HepG2 (cell line): ENCODE results near the gene MAPK9. TPM values are rescaled to one million over a fixed set of nuclear protein-coding genes. Genes with fewer than 3 reads are reported as not detected.

Experiments used
- ATAC-seq: fragments of 200-7000 bp; cut with Tn5 transposase; 3 replicates; pipeline ENCODE4 v1.9.1; 2020; ENCODE audit warnings: mild to moderate bottlenecking, moderate library complexity
- BruUV-seq: library from RNA; stranded (reverse); fragments of 400-500 nt; replicated peaks from 2 replicates; lab custom pipeline; 2021; lab: Mats Ljungman, UMichigan
- CTCF ChIA-PET: fragments of 300-600 bp; formaldehyde crosslinking; extraction: SDS; loops from one replicate; lab custom pipeline; 2021; ENCODE audit warnings: low total read pairs, inconsistent platforms, low intra/inter-chr PET ratio; lab: Yijun Ruan, JAX
- POLR2A ChIA-PET: fragments of 350-600 bp; sonication (Branson Sonifier 250); formaldehyde crosslinking; loops from one replicate; lab custom pipeline; 2020; ENCODE audit warnings: antibody characterized with exemption, inconsistent platforms; lab: Yijun Ruan, JAX
- DNase-seq: peaks from one replicate; pipeline ENCODE4 v3.0.0-alpha.2; 2015; ENCODE audit warnings: low spot score
- FAIRE-seq: peaks from 3 replicates; lab custom pipeline; 2011; peaks lifted over from hg19 to GRCh38; lab: Jason Lieb, UNC
- H2AFZ ChIP-seq: one replicate; pipeline ENCODE4 v1.6.1; 2011; ENCODE audit warnings: low read length, inconsistent platforms
- H3K27ac ChIP-seq: fragments of 300-600 bp; 3 replicates; pipeline ENCODE4 v1.8.0; 2011; ENCODE audit warnings: mixed run types, mild to moderate bottlenecking, mixed read lengths, low read length, inconsistent platforms; ENCODE audit not compliant: insufficient read depth; ENCODE audit errors: extremely low read length
- H3K27me3 ChIP-seq, 2 experiments: fragments of 200-600 bp in 1 of 2; 2 replicates in 1 of 2; 3 replicates in 1 of 2; pipeline versions ENCODE4 v1.6.0 to v1.8.0; 2011; ENCODE audit warnings: low read length in 2 of 2, mild to moderate bottlenecking in 2 of 2, moderate library complexity in 2 of 2, inconsistent platforms in 1 of 2; ENCODE audit not compliant: insufficient read depth in 2 of 2, control insufficient read depth in 1 of 2
- H3K36me3 ChIP-seq, 2 experiments: fragments of 200-600 bp in 1 of 2; replicated peaks in 1 of 2; 2 replicates in 1 of 2; 3 replicates in 1 of 2; pipeline versions ENCODE4 v1.5.1 to v1.8.0; 2011; ENCODE audit warnings: low read length in 2 of 2, inconsistent platforms in 1 of 2; ENCODE audit not compliant: insufficient read depth in 2 of 2, control insufficient read depth in 1 of 2
- H3K4me1 ChIP-seq: 2 replicates; pipeline ENCODE4 v1.5.1; 2012; ENCODE audit warnings: low read length, inconsistent platforms; ENCODE audit not compliant: insufficient read depth
- H3K4me2 ChIP-seq: 2 replicates; pipeline ENCODE4 v1.6.0; 2011; ENCODE audit warnings: low read depth, low read length, inconsistent platforms
- H3K4me3 ChIP-seq, 3 experiments: fragments of 200-600 bp in 1 of 3; sonication (generic), shearing (Covaris generic) in 1 of 3; replicated peaks in 1 of 3; 2 replicates each; pipeline ENCODE4 v1.5.1; 2011 to 2016; ENCODE audit warnings: low read length in 3 of 3, inconsistent platforms in 2 of 3, low read depth in 2 of 3, mild to moderate bottlenecking in 2 of 3, control low read depth in 1 of 3, mixed read lengths in 1 of 3; ENCODE audit not compliant: insufficient read depth in 1 of 3
- H3K79me2 ChIP-seq: one replicate; pipeline ENCODE4 v1.6.1; 2011; ENCODE audit warnings: low read length, inconsistent platforms; ENCODE audit not compliant: insufficient read depth
- H3K9ac ChIP-seq: 2 replicates; pipeline ENCODE4 v1.6.0; 2011; ENCODE audit warnings: mild to moderate bottlenecking, low read depth, low read length, inconsistent platforms; ENCODE audit not compliant: insufficient read depth
- H3K9me3 ChIP-seq: 2 replicates; pipeline ENCODE4 v1.5.1; 2012; ENCODE audit warnings: mild to moderate bottlenecking, low read length
- H4K20me1 ChIP-seq: 2 replicates; pipeline ENCODE4 v1.6.0; 2011; ENCODE audit warnings: inconsistent platforms, mild to moderate bottlenecking, low read length, moderate library complexity; ENCODE audit not compliant: insufficient read depth
- AGO1 ChIP-seq: fragments of 200-400 bp; formaldehyde crosslinking; IDR thresholded peaks from 2 replicates; pipeline ENCODE4 v1.6.1; 2017; ENCODE audit warnings: mild to moderate bottlenecking, low read depth, low read length, moderate library complexity; ENCODE audit not compliant: poor library complexity, severe bottlenecking
- HIVEP1 ChIP-seq: sonication (generic); formaldehyde crosslinking; IDR thresholded peaks from 2 replicates; pipeline ENCODE4 v1.4.0; 2020; ENCODE audit warnings: mild to moderate bottlenecking, missing genetic modification reagents
- SMC3 ChIP-seq: IDR thresholded peaks from 2 replicates; pipeline ENCODE4 v1.6.1; 2011; ENCODE audit warnings: low read length, improper control_type of control experiment
- ZNF703 ChIP-seq: sonication (generic); formaldehyde crosslinking; IDR thresholded peaks from 2 replicates; pipeline ENCODE4 v1.5.1; 2020; ENCODE audit warnings: missing genetic modification reagents, mild to moderate bottlenecking, moderate library complexity, borderline replicate concordance
- ZNF841 ChIP-seq: sonication (generic); formaldehyde crosslinking; IDR thresholded peaks from 2 replicates; pipeline ENCODE4 v1.8.1; 2023; ENCODE audit warnings: missing genetic modification reagents, borderline replicate concordance
- WGBS: methylation state at CpG from one replicate; pipeline ENCODE4 v1.1.6; 2017; ENCODE audit warnings: low lambda C conversion rate; 5-methylcytosine and 5-hydroxymethylcytosine counted together
- in situ Hi-C: cut with HindIII; loops from 2 replicates; pipeline ENCODE4 v1.10.0; 2017; ENCODE audit warnings: low pct_unique_long_range_greater_than_20kb; ENCODE audit not compliant: extremely low pct_ligation_motif_present
- intact Hi-C: fragments of 100-400 bp; cut with micrococcal nuclease; formaldehyde crosslinking; loops from one replicate; pipeline ENCODE4 v1.10.0; 2022; ENCODE audit not compliant: unreplicated experiment
- polyA plus RNA-seq, 8 experiments: library from polyadenylated mRNA; depleted of rRNA in 3 of 8; stranded (reverse) in 7 of 8; unstranded in 1 of 8; fragments of >200 nt; fragmentation: Illumina TruSeq in 4 of 8; extraction: Trizol in 4 of 8; gene quantifications; 2 replicates each; pipeline versions ENCODE4 v1.2.1 to v1.2.3, GENCODE V29; 2011 to 2016; ENCODE audit warnings: low read depth in 4 of 8, missing spikeins in 1 of 8, mixed read lengths in 1 of 8; ENCODE audit not compliant: insufficient read depth in 1 of 8
- total RNA-seq, 5 experiments: library from RNA; depleted of rRNA; stranded (reverse); fragments of >200 nt; fragmentation: Illumina TruSeq; extraction: Trizol; gene quantifications; 2 replicates each; pipeline ENCODE4 v1.2.3, GENCODE V29; 2016; ENCODE audit warnings: low read depth in 1 of 5
- TF ChIP-seq, protein P1 (sequence below): sonication (generic); formaldehyde crosslinking; IDR thresholded peaks from 2 replicates; pipeline ENCODE4 v1.4.0; 2020; ENCODE audit warnings: mild to moderate bottlenecking, missing genetic modification reagents
- TF ChIP-seq, protein P2 (sequence below): sonication (generic); formaldehyde crosslinking; IDR thresholded peaks from 2 replicates; pipeline ENCODE4 v1.8.1; 2023; ENCODE audit warnings: mild to moderate bottlenecking, missing genetic modification reagents

Gene MAPK9
- total and polyA plus RNA-seq, 2 of the 13 experiments (the other 11 are each of a cell fraction or from before 2014, with no cell fraction given) = 30.1 to 56.1 TPM

DNA sequence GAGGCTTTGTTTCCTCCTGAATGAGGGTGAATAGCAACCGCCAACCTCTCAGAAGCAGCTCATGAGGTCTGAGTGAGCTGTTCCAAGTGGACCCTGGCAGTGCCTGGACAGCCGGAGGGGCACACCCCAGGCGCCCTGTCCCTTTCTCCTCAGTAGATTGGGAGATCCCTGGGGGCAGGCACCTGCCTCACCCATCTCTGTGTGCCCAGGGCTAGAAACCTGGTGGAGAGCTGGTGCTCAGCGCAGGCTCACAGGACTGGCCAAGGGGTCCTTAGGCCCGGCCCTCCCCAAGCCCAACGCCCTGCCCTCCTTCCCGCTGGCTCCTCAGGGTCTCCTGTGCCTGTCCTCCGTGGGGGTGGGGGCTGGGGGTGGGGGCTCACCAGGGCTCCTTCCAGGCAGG lies 14.9 kb upstream of the MAPK9 start (continued):
- TF ChIP-seq SMC3 = no peak
- no peak for TF ChIP-seq HIVEP1 (CRISPR knock-in tag)
- TF ChIP-seq, protein P1, sequence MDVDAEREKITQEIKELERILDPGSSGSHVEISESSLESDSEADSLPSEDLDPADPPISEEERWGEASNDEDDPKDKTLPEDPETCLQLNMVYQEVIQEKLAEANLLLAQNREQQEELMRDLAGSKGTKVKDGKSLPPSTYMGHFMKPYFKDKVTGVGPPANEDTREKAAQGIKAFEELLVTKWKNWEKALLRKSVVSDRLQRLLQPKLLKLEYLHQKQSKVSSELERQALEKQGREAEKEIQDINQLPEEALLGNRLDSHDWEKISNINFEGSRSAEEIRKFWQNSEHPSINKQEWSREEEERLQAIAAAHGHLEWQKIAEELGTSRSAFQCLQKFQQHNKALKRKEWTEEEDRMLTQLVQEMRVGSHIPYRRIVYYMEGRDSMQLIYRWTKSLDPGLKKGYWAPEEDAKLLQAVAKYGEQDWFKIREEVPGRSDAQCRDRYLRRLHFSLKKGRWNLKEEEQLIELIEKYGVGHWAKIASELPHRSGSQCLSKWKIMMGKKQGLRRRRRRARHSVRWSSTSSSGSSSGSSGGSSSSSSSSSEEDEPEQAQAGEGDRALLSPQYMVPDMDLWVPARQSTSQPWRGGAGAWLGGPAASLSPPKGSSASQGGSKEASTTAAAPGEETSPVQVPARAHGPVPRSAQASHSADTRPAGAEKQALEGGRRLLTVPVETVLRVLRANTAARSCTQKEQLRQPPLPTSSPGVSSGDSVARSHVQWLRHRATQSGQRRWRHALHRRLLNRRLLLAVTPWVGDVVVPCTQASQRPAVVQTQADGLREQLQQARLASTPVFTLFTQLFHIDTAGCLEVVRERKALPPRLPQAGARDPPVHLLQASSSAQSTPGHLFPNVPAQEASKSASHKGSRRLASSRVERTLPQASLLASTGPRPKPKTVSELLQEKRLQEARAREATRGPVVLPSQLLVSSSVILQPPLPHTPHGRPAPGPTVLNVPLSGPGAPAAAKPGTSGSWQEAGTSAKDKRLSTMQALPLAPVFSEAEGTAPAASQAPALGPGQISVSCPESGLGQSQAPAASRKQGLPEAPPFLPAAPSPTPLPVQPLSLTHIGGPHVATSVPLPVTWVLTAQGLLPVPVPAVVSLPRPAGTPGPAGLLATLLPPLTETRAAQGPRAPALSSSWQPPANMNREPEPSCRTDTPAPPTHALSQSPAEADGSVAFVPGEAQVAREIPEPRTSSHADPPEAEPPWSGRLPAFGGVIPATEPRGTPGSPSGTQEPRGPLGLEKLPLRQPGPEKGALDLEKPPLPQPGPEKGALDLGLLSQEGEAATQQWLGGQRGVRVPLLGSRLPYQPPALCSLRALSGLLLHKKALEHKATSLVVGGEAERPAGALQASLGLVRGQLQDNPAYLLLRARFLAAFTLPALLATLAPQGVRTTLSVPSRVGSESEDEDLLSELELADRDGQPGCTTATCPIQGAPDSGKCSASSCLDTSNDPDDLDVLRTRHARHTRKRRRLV = no peak

DNA sequence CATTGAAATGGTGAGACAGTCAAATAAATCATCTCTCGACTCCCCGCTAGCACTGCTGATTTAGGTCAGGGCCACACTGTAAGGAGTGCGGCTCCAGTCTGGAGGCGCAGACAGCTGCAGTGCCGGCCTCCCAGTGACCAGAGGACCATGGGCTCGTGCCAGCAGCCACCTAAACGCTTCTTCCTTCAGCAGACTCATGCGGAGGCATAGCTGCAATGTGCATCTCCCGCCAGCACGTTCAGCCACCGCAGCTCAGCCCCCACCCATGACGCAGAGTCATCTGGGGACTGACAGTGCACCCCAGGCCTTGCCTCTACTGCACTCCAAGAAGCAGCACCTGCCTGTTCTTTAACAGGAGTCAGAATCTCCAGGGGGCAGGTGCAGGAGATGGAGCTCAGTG lies 13.6 kb upstream of the MAPK9 start:
- no peak for FAIRE-seq
- BruUV-seq = no TSS peak
- Histone ChIP-seq H3K4me1 (peaks cover 48% of the 10 kb centered on the region), H3K79me2 (no peaks in the 10 kb centered on the region), H3K27me3 (peaks cover 0 to 2% of the 10 kb centered on the region in 2 experiments; a peak in 2 of 5 replicates), H3K9me3 (no peaks in the 10 kb centered on the region), H3K27ac (no peak overlapping the region), H4K20me1 (no peaks in the 10 kb centered on the region), H3K9ac (no peak overlapping the region), H3K4me2 (no peak overlapping the region), H3K36me3 (no peaks in the 10 kb centered on the region), H2AFZ (no peak overlapping the region), H3K4me3 (no peak overlapping the region)
- in situ Hi-C loops (no loop called here), intact Hi-C loops (loop anchor here (10.0 kb wide), 1 partner anchor 579 kb away; no protein-coding TSS in a partner anchor)
- ChIA-PET CTCF (no interaction called here), POLR2A (no interaction called here)
- 62% methylated on average over 8 of the region's 12 CpGs for WGBS
- ATAC-seq = no peak
- no peak for DNase-seq
- no peak for TF ChIP-seq ZNF841 (CRISPR knock-in tag)
- no peak for TF ChIP-seq AGO1
- TF ChIP-seq, protein P2, sequence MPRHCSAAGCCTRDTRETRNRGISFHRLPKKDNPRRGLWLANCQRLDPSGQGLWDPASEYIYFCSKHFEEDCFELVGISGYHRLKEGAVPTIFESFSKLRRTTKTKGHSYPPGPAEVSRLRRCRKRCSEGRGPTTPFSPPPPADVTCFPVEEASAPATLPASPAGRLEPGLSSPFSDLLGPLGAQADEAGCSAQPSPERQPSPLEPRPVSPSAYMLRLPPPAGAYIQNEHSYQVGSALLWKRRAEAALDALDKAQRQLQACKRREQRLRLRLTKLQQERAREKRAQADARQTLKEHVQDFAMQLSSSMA (CRISPR knock-in tag) = no peak
- TF ChIP-seq ZNF703 (CRISPR knock-in tag) = no peak
